ENCODE measurements around the gene PIGL. TPM values are rescaled to one million over a fixed set of nuclear protein-coding genes. Genes with fewer than 3 reads are reported as not detected.

The PIGL gene
- polyA plus RNA-seq, 3 donors: 22.0 to 44.5 (median 41.7) TPM

DNA sequence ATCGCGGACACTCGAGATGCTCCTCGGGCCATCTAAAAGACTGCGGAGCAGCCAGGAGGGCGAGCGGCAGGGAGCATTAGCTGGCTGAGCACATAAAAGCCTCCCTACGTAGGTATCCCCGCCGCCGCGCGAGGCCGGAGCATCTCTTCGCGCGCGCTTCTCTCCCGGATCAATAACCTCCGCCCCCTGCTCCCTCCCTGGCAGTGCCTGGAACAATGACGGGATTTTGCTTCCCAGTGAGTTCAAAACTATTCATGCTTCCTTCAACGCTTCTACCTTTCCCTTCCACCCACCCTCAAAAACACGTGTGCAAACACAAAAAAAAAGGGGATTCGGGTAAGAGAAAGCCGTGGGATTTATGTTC is 135.3 kb downstream of the PIGL start:
- DNase-seq: no peak

DNA sequence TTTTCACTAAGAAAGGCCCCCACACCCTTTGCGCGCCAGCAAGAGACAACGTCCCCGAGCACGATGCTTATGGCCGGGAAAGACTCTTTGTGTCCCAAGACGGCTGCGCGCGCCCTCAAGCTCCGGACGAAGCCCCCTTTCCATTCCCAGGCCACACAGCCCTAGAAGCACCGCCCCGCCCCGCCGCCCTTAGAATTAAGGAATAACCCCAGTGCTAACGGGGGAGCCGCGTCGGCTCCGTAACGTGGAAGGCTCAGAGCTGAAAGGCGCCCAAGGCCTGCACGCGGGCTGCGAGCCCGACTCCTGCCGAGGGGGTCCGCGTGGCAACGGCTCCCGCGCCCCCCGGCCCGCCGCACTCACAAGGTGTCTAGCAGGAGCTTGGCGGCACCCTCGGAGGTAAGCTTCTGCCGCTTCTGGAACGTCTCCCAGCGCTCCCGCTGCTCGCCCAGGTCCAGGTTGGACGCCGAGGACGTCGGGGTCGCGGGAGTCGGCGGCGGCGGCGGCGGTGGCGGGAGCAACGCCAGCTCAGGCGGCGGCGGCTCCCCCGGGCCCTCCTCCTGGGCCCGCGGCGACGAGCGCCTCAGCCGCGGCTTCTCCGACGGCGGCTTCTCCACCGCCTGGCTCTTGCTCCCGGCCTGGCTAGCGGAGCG is 135.8 kb downstream of the PIGL start:
- DNase-seq: peak; percentile 48

DNA sequence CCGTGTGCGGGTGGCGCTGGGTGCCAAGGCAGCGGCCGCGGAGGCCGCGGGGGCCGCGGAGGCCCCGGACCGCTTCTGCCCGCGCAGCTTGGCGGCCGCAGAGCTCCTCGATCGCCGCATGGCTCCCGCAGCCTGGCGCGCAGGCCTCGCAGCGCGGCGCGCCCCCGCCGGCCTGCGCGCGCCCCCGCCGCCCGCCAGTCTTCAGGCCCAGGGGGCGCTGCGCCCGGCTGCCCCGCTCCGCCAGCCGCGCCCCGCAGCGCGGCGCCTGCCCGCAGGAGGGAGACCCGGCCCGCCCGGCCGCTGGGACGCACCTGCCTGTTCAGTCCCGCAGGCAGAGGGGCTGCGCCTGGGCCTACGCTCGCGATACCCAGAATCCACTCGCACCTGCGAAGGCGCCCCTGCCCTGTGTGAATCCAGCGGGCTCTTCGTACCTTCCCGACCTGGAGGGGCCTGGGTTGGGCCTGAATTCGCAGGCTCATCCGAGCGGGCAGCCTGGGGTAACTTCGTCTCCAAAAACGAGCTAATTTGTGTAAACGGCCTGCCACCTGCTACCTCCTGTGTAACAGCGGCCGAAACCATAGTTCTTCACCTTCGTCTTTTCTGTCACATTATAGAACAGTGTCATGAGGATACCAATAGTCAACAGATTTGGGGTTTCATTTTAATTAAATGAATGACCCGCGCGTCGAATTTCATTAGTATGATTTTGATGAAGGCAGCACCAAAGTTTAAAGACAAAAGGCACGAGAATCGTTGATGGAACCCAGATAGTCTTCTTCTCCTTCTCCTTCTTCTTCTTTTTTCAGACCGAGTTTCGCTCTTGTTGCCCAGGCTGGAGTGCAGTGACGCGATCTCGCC is 136.5 kb downstream of the PIGL start, which contains the start of gene CENPV:
Gene CENPV (minus strand): TSS at position 153 of the 858 bp plus-strand sequence. CDS start 33 bp downstream, at position 120.
- DNase-seq: peak; percentile 46

DNA sequence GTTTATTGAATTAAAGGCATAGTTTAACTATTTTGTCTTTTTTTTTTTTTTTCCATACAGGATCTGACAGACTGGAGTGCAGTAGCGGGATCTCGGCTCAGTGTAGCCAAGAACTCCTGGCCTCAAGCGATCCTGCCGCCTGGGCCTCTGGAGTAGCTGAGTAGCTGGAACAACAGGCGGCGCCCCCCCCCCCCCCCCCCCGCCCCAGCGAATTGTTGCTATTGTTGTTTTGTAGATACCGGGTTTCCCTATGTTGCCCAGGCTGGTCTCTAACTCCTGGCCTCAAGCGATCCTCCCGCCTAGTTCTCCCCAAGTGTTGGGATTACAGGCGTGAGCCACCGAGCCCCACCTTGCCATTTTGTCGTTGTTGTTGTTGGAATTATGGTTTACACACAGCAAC is 137.6 kb downstream of the PIGL start:
- DNase-seq: no peak

DNA sequence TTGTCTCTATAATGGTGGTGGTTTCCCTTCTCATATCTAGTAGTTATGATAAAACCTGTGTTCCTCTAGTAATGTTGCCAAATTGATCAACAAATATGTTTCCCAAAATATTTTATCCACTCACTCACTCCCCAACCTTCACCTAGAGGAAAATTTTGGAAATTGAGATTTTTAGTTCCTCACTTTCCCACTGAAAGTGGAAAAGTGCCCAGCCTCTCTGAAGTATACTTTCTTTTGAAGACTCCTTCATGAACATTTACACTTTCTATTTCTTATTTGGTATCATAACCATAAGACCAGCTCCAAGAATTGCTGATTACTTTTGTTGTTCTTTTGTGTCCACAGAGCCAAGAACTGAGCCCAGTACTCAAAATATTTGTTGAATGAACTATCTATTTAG is 141.4 kb downstream of the PIGL start:
- DNase-seq: no peak

DNA sequence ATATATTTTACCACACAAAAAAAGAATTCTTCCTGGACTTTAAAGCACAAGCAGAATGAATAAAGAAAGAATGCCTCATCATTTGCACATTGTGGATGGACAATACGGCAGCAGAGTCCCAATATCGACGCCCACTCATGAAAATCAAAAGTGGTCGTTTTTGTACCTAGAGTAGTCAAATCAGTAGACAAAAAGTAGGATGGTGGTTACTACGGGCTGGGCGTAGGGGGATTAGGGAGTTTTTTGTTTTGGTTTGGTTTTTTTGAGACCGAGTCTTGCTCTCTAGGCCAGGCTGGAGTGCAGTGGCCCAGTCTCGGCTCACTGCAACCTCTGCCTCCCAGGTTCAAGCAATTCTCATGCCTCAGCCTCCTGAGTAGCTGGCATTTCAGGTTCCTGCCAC is 144.9 kb downstream of the PIGL start:
- no peak for DNase-seq

DNA sequence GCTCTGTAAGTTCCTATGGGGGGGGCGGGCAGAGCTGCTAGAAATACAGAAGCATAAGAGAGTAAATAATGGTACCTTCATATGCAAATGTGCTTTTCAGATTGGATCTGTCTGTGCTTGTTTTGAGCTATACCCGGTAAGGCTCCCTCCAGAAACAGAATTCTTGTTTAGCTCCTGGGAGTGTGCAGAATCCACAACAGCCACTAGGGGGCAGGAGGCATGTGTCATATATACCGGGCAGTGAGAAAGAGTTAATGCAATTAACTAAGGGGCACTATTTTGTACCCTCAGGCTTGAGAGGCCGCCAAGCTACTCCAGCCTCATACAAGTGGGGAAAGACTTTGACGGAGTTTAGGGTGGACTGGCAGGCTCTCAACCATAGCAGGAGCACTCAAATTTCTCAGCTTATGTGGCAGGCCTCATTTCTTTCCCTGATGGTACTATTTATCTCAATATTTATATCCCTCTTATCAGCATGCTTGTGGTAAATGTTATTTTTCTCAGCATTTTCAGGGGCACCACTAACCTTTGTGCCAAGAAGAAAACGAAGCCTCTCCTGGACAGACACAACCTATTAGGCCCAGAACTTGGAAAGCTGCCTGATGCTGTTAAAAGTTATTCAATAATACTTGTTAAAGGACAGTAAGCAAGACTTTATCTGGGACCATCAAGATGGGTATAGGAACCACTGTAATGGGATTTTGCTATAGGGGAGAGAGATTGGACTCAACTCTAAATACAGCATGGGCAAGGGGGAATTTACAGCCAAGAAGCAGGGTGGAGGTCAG is 146.9 kb downstream of the PIGL start:
- peak; percentile 65 for DNase-seq

DNA sequence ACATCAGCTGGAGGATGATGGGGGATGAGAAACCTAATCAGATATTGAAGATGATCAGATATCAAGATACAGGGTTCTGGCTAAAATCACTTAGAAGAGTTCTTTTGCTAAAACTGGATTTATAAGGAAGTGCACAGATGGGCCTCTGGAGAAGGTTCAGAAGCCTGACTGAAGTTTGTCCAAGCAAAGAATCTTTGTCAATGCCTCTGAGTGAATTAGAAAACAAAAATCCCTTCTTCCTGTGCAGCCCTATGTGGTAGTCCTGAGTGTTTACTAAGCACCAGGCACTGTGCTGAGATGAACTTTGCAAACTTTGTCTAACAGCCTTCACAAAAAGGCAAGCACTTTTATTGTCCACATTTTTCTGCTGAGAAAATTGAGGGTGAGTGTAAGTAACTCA is 147.6 kb downstream of the PIGL start:
- DNase-seq: no peak

DNA sequence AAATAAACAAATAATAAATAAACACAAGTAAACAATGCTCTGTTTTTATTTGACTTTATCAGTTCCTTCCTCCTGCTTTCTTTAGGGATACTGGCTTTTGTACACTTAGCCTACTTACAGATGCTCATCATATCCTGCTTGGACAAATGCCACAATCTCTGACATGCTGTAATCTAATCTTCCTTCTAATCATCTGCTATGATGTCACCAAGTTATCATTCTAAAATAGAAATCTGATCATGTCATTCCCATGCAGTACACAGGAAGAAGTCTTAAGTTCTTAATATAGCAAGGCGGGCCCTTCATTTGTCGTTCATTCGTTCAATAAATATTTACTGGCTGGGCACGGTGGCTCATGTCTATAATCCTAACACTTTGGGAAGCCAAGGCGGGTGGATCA is 154.7 kb downstream of the PIGL start:
- no peak for DNase-seq

DNA sequence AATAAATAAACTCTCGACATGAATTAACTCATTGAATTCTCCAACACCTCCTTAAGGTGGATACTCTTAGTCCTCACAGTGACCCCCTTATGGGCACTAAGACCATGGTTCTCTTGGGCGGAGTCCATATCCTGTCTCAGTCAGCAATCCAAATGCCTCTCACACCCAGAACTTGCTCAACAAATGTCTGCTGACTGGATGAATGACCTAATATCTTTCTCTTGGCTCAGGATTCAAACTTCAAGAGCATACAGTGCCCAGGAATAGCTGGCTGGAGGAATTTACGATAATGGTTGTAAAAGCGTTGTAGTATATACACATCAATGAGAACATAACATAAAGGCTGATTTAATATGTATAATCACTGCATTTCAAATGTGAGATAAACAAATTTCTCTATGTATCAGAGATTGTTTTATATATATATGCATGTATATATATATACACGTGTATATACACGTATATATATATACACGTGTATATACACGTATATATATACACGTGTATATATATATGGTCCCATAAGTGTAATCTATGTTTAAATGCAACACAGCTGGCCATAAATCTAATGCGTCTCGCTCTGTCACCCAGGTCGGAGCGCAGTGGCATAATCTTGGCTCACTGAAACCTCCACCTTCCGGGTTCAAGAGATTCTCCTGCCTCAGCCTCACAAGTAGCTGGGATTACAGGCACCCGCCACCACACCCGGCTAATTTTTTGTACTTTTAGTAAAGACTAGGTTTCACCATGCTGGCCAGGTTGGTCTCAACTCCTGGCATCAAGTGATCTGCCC is 157.3 kb downstream of the PIGL start:
- DNase-seq: no peak

Other genes with a start within 250 kb of the PIGL start
- gene ZSWIM7, start 217.5 kb upstream of the PIGL start, polyA plus RNA-seq (ENCODE audit: insufficient read length in 3 of 3): 10 to 100 TPM; 41.5 to 59.8 (median 57.1) TPM
- gene TTC19, start 217.4 kb upstream of the PIGL start, polyA plus RNA-seq (ENCODE audit: insufficient read length in 3 of 3): 10 to 100 TPM; 51.7 to 67.3 (median 64.8) TPM
- 100 to 1,000 TPM; 102 to 117 (median 112) TPM for gene NCOR1, start 1.7 kb upstream of the PIGL start, polyA plus RNA-seq (ENCODE audit: insufficient read length in 3 of 3)
- gene CENPV, start 136.3 kb downstream of the PIGL start, polyA plus RNA-seq (ENCODE audit: insufficient read length in 3 of 3): 10 to 100 TPM; 71.8 to 90.3 (median 76.7) TPM
- gene UBB, start 163.9 kb downstream of the PIGL start, polyA plus RNA-seq (ENCODE audit: insufficient read length in 3 of 3): 1,000 to 10,000 TPM; 1,838 to 2,108 (median 1,854) TPM
- 1 to 10 TPM; 1.7 to 3.2 (median 2.2) TPM for gene TRPV2, start 198.4 kb downstream of the PIGL start, polyA plus RNA-seq (ENCODE audit: insufficient read length in 3 of 3)

Measured in renal pelvis (tissue), 4 donors.